Hepatocyte (in vitro differentiated cells): ENCODE measurements around the gene FAM20B. TPM values are rescaled to one million over a fixed set of nuclear protein-coding genes. Genes with fewer than 3 reads are reported as not detected.

ENCODE experiments used
- DNase-seq: peaks from one replicate; pipeline ENCODE4 v3.0.0-alpha.2; 2016; ENCODE audit warnings: low spot score
- H2AFZ ChIP-seq: fragments of 200-600 bp; sonication (generic); 2 replicates; pipeline ENCODE4 v1.6.0; 2016; ENCODE audit warnings: antibody characterized with exemption, mild to moderate bottlenecking
- H3K27ac ChIP-seq: fragments of 200-600 bp; sonication (generic); 2 replicates; pipeline ENCODE4 v1.5.1; 2016; ENCODE audit warnings: mild to moderate bottlenecking
- H3K27me3 ChIP-seq: fragments of 200-600 bp; sonication (generic); 2 replicates; pipeline ENCODE4 v1.6.1; 2016
- H3K36me3 ChIP-seq: fragments of 200-600 bp; sonication (generic); replicated peaks from 2 replicates; pipeline ENCODE4 v1.5.1; 2016; ENCODE audit warnings: low read depth; ENCODE audit not compliant: insufficient read depth
- H3K4me1 ChIP-seq: fragments of 200-600 bp; sonication (generic); 2 replicates; pipeline ENCODE4 v1.5.1; 2016; ENCODE audit warnings: mild to moderate bottlenecking, moderate library complexity; ENCODE audit not compliant: insufficient read depth
- H3K4me2 ChIP-seq: fragments of 200-600 bp; sonication (generic); 2 replicates; pipeline ENCODE4 v1.6.0; 2016
- H3K4me3 ChIP-seq: fragments of 200-600 bp; sonication (generic); 2 replicates; pipeline ENCODE4 v1.5.1; 2016; ENCODE audit warnings: mild to moderate bottlenecking
- H3K79me2 ChIP-seq: fragments of 200-600 bp; sonication (generic); 2 replicates; pipeline ENCODE4 v1.6.0; 2017; ENCODE audit warnings: mild to moderate bottlenecking
- H3K9me2 ChIP-seq: fragments of 200-600 bp; sonication (generic); replicated peaks from 2 replicates; pipeline ENCODE4 v1.6.0; 2017; ENCODE audit warnings: mild to moderate bottlenecking; ENCODE audit not compliant: insufficient read depth
- H3K9me3 ChIP-seq: fragments of 200-600 bp; sonication (generic); 2 replicates; pipeline ENCODE4 v1.5.1; 2016; ENCODE audit warnings: low read depth, mild to moderate bottlenecking
- H4K20me1 ChIP-seq: fragments of 200-600 bp; sonication (generic); 2 replicates; pipeline ENCODE4 v1.6.0; 2016; ENCODE audit warnings: mild to moderate bottlenecking; ENCODE audit not compliant: insufficient read depth, poor library complexity, severe bottlenecking
- EZH2 ChIP-seq: fragments of 200-600 bp; sonication (generic); IDR thresholded peaks from 2 replicates; pipeline ENCODE4 v1.6.1; 2016; ENCODE audit warnings: antibody characterized with exemption, mild to moderate bottlenecking, borderline replicate concordance
- EZH2phosphoT487 ChIP-seq: fragments of 200-600 bp; sonication (generic); IDR thresholded peaks from one replicate; pipeline ENCODE4 v1.6.1; 2018; ENCODE audit warnings: antibody characterized with exemption, mild to moderate bottlenecking, low read depth, moderate library complexity; ENCODE audit not compliant: unreplicated experiment, severe bottlenecking
- WGBS: methylation state at CpG from one replicate; pipeline ENCODE4 v1.1.6; 2016; ENCODE audit warnings: low lambda C conversion rate; ENCODE audit errors: missing lambda C conversion rate; 5-methylcytosine and 5-hydroxymethylcytosine counted together
- polyA plus RNA-seq: library from polyadenylated mRNA; unstranded; fragments of >200 nt; fragmentation: Nextera tagmentation; extraction: Ambion mirVana; gene quantifications from 2 replicates; pipeline ENCODE4 v1.2.1, GENCODE V29; 2016
- total RNA-seq: library from RNA; depleted of rRNA; stranded (reverse); fragments of >200 nt; gene quantifications from 2 replicates; pipeline ENCODE4 v1.2.3, GENCODE V29; 2014
- TF ChIP-seq, protein P1 (sequence below): fragments of 200-600 bp; sonication (generic); IDR thresholded peaks from 2 replicates; pipeline ENCODE4 v1.5.1; 2016; ENCODE audit warnings: antibody characterized with exemption, mild to moderate bottlenecking; ENCODE audit not compliant: poor library complexity

Gene FAM20B
- total and polyA plus RNA-seq, 2 experiments from 2014 or later = 9.2 to 37.6 TPM

DNA sequence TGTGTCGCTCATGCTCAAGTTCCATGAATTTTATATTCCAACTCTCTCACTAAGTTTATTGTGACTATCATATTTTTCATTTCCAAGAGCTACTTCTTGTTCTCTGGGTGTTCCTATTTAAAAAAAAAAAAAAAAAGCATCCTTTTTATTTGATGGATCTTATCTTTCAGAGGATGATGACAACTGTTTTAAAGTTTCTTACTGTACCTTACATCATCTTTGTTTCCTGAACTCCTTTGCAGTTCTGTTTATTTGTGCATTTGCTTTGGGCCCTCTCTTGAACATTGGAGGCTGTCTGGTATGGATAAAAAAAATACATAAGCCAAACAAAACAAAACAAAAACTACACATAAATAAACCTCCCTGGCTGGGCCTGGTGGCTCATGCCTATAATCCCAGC, 32.1 kb upstream of the FAM20B start:
- H2AFZ ChIP-seq = no peak overlapping the region
- TF ChIP-seq EZH2 = no peak
- TF ChIP-seq, protein P1, sequence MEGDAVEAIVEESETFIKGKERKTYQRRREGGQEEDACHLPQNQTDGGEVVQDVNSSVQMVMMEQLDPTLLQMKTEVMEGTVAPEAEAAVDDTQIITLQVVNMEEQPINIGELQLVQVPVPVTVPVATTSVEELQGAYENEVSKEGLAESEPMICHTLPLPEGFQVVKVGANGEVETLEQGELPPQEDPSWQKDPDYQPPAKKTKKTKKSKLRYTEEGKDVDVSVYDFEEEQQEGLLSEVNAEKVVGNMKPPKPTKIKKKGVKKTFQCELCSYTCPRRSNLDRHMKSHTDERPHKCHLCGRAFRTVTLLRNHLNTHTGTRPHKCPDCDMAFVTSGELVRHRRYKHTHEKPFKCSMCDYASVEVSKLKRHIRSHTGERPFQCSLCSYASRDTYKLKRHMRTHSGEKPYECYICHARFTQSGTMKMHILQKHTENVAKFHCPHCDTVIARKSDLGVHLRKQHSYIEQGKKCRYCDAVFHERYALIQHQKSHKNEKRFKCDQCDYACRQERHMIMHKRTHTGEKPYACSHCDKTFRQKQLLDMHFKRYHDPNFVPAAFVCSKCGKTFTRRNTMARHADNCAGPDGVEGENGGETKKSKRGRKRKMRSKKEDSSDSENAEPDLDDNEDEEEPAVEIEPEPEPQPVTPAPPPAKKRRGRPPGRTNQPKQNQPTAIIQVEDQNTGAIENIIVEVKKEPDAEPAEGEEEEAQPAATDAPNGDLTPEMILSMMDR = no peak
- no peak for TF ChIP-seq EZH2phosphoT487

DNA sequence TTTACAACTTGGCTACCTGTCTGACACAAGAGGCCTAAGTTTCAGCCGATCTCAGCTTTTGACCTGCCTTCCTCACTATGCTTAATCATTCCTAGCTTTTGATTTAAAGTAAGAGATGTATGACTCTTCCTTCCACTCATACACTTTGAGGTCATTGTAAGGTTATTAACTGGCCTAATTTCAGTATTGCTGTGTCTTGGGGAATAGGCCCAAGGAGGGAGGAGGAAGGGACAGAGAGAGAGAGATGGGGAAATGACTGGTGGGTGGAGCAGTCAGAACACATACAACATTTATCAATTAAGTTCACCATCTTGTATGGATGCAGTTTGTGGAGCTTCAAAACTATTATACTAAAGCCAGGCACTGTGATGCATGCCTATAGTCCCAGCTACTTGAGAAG, 28.3 kb upstream of the FAM20B start:
- Histone ChIP-seq H3K36me3 (no peaks in the 10 kb centered on the region), H3K4me2 (no peak overlapping the region), H3K79me2 (no peaks in the 10 kb centered on the region), H3K9me3 (no peaks in the 10 kb centered on the region), H3K4me1 (peaks cover 4% of the 10 kb centered on the region), H2AFZ (no peak overlapping the region), H3K27ac (no peak overlapping the region), H4K20me1 (no peaks in the 10 kb centered on the region), H3K9me2 (no peaks in the 10 kb centered on the region), H3K4me3 (no peak overlapping the region), H3K27me3 (no peaks in the 10 kb centered on the region)
- WGBS = 100% methylated on average over 1 of the region's 1 CpG
- TF ChIP-seq, protein P1 = no peak
- no peak for TF ChIP-seq EZH2phosphoT487
- no peak for TF ChIP-seq EZH2
- DNase-seq = no peak

More for the DNA sequence above, 32.1 kb upstream of the FAM20B start:
- Histone ChIP-seq H3K4me1 (no peaks in the 10 kb centered on the region), H4K20me1 (no peaks in the 10 kb centered on the region), H3K79me2 (no peaks in the 10 kb centered on the region), H3K9me2 (no peaks in the 10 kb centered on the region), H3K27ac (no peak overlapping the region), H3K27me3 (no peaks in the 10 kb centered on the region), H3K4me2 (no peak overlapping the region), H3K4me3 (no peak overlapping the region), H3K36me3 (no peaks in the 10 kb centered on the region), H3K9me3 (no peaks in the 10 kb centered on the region)
- DNase-seq = no peak
- 96% methylated on average over 1 of the region's 1 CpG for WGBS

DNA sequence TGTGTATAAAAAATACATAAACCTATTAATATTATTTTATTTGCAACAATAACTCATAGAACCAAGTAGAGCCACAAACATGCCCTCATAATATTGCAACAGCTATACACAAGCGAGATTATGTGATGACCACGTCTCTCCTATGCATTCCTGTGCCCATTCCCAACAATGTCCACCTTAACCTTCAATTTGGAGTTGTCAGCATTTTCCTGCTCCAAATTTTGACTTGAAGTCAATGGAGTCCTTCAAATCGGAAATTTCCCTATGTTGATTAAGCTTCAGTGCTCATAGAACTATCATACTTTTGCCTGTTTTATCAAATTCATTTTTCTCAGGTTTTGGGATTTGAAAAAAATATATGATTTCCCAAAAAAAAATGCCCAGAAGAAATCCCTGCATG, 27.4 kb upstream of the FAM20B start:
- no peak overlapping the region for H3K4me2 ChIP-seq
- no peaks in the 10 kb centered on the region for H4K20me1 ChIP-seq
- no peak overlapping the region for H2AFZ ChIP-seq
- H3K36me3 ChIP-seq = no peaks in the 10 kb centered on the region
- WGBS = 92% methylated on average over 3 of the region's 3 CpGs
- no peak for TF ChIP-seq EZH2
- no peak for TF ChIP-seq EZH2phosphoT487
- TF ChIP-seq, protein P1 = no peak
- no peaks in the 10 kb centered on the region for H3K9me2 ChIP-seq
- H3K4me1 ChIP-seq = peaks cover 5% of the 10 kb centered on the region
- H3K27ac ChIP-seq = no peak overlapping the region
- no peak overlapping the region for H3K4me3 ChIP-seq
- no peak for DNase-seq
- H3K27me3 ChIP-seq = no peaks in the 10 kb centered on the region
- no peaks in the 10 kb centered on the region for H3K79me2 ChIP-seq
- no peaks in the 10 kb centered on the region for H3K9me3 ChIP-seq

DNA sequence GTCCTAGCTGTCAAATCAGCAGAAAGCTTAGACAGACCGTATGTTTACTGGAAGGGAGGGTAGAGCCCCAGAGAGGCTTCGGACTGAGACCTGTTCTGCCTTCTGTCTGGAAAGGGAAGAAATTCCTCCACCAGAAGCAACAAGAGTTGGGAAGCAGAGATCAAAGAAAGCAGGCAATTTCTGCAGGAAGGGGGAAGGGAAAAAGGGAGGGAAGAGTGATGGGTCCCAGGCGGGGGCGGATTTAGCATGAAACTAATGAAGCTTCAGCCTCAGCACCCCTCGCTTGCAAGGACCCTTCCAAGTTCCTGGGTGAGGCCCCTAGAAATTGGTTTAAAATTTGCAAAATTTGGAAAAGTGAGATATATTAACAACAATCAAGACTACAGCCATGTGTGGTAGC, 26.6 kb upstream of the FAM20B start:
- Histone ChIP-seq H3K36me3 (no peaks in the 10 kb centered on the region), H3K4me3 (no peak overlapping the region), H3K9me3 (no peaks in the 10 kb centered on the region), H3K4me1 (peaks cover 5% of the 10 kb centered on the region), H3K4me2 (no peak overlapping the region), H3K79me2 (no peaks in the 10 kb centered on the region), H3K27ac (no peak overlapping the region), H4K20me1 (no peaks in the 10 kb centered on the region), H3K27me3 (no peaks in the 10 kb centered on the region), H3K9me2 (no peaks in the 10 kb centered on the region), H2AFZ (no peak overlapping the region)
- DNase-seq = no peak
- WGBS = 58% methylated on average over 5 of the region's 5 CpGs
- no peak for TF ChIP-seq EZH2phosphoT487
- TF ChIP-seq, protein P1 = no peak
- no peak for TF ChIP-seq EZH2
